Stimulated activated memory B cell treated with anti-CD40 and anti-IgM and Interleukin-4, amounts not matched to agents 10 μg/mL and 1 μg/mL and 100 μg/mL, for 72 hours (primary cell): Measurements from ENCODE around the gene GNG12.

Experiments used
- ATAC-seq: fragments of 150-1000 bp; cut with Tn5 transposase; 2 replicates; pipeline ENCODE4 v1.10.0; 2021
- H3K27ac Mint-ChIP-seq: one replicate; pipeline ENCODE4 v1.8.0; 2022; ENCODE audit warnings: mild to moderate bottlenecking, mixed read lengths
- H3K27me3 Mint-ChIP-seq: one replicate; pipeline ENCODE4 v1.8.0; 2022; ENCODE audit warnings: mixed read lengths
- H3K36me3 Mint-ChIP-seq: one replicate; pipeline ENCODE4 v1.8.0; 2022; ENCODE audit warnings: mixed read lengths
- H3K4me1 Mint-ChIP-seq: one replicate; pipeline ENCODE4 v1.8.0; 2022; ENCODE audit warnings: mixed read lengths
- H3K4me3 Mint-ChIP-seq: one replicate; pipeline ENCODE4 v1.8.0; 2022; ENCODE audit warnings: mild to moderate bottlenecking, moderate library complexity, mixed read lengths
- H3K9me3 Mint-ChIP-seq: one replicate; pipeline ENCODE4 v1.8.0; 2022; ENCODE audit warnings: mixed read lengths

The GNG12 gene

DNA sequence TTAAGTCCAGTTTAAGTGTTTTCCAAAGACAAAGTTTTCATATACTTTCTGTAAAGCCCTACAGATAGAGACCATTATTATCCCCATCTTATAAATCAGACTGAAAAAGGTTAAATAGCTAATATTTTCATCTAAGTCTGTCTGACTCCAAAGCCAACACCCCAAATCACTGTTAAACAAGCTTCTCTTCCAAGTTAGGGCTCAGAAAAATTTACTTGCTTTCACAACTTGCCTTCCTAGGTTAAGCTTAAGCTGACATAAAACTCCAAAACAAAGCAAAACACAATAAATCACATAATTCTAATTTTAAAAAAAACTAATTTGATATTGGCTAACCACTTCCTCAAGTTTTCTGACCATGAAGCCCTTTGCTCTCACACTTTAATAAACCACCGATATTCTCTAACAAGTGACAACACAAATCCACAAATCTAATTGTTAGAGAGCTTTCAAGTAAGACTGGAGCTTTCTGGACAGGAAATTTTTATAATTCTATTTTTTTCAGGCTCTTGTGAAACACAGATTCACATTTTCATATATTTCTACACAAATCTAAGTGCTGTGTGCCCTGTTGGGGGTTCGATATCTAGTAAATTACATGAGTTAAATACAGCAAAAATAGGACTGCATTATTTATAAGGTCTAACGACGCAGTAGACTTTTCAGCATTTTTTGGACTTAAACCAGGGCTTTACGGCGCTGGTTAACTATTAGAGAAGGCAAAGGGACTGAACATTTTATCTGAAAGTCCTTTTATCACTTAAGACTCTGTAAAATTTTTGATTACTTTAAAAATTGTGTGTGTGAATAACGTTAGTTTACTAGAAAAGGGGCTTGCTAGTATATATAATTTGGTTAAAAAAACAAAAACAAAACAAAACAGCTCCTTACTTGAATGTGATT is 2.1 kb downstream of the GNG12 start:
- no peak overlapping the region for H3K27ac Mint-ChIP-seq
- H3K4me3 Mint-ChIP-seq = no peak overlapping the region
- no peak for ATAC-seq
- H3K9me3 Mint-ChIP-seq = no peaks in the 10 kb centered on the region
- peaks cover 51% of the 10 kb centered on the region for H3K27me3 Mint-ChIP-seq
- no peaks in the 10 kb centered on the region for H3K36me3 Mint-ChIP-seq
- peaks cover 18% of the 10 kb centered on the region for H3K4me1 Mint-ChIP-seq

DNA sequence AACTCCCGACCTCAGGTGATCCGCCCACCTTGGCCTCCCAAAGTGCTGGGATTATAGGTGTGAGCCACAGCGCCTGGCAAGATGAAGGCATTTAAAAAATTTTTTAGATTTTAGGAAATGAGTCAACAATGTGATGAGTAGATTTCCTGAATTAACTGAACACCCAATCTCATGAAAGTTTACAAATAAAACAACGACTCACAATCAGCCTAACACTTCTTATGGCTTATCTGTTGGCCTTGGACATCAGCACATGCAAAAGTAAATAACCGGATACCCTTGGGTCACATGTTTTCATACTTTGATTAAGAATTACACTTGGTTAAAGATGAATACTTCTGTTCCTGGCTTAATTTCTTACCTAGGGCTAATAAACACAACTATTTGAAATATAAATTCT is 3.0 kb downstream of the GNG12 start:
- Mint-ChIP-seq H3K36me3 (no peaks in the 10 kb centered on the region), H3K4me3 (no peak overlapping the region), H3K27me3 (peaks cover 41% of the 10 kb centered on the region), H3K27ac (no peak overlapping the region), H3K9me3 (no peaks in the 10 kb centered on the region), H3K4me1 (peaks cover 18% of the 10 kb centered on the region)
- no peak for ATAC-seq

DNA sequence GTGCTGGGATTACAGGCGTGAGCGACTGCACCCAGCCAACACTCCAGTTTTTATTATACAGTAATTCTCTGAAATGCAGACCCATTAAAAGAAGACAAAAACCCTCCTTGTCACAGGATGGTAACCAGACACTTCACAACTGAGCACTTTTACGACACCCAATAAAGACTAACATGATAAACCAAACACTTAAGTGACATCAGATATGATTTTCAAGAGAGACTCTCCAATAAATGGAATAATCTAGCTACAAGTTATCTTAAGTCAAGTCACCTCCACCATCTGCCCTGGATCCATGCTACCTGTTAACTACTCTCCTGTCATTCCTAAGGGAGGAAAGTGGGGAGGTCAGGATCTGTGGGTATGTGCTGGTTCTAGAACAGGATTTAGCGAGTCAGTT is 5.6 kb downstream of the GNG12 start:
- Mint-ChIP-seq H3K4me1 (peaks cover 13% of the 10 kb centered on the region), H3K9me3 (no peaks in the 10 kb centered on the region), H3K36me3 (no peaks in the 10 kb centered on the region), H3K27me3 (peaks cover 44% of the 10 kb centered on the region), H3K27ac (no peak overlapping the region), H3K4me3 (no peak overlapping the region)
- no peak for ATAC-seq

DNA sequence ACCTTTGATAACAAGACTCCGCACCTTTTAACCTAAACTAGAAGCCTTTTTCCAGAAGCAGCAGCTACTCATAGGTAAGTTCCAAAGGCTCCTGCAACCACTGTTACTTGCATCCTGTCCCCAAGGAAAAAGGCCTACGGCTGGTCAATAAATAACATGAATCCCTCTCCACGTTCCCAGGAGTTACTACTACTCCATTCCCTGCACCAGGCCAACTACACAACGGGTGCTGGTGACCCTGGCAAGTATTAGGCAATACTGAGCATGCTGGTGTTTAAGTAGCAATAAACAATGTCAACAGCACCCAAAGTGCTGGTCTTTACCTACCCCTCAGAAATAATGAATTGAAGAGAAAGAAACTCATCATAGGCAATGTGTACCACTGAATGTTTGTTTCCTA is 7.7 kb downstream of the GNG12 start:
- no peak for ATAC-seq
- no peak overlapping the region for H3K4me3 Mint-ChIP-seq
- peaks cover 23% of the 10 kb centered on the region for H3K27me3 Mint-ChIP-seq
- no peaks in the 10 kb centered on the region for H3K36me3 Mint-ChIP-seq
- no peak overlapping the region for H3K27ac Mint-ChIP-seq
- H3K9me3 Mint-ChIP-seq = no peaks in the 10 kb centered on the region
- no peaks in the 10 kb centered on the region for H3K4me1 Mint-ChIP-seq

DNA sequence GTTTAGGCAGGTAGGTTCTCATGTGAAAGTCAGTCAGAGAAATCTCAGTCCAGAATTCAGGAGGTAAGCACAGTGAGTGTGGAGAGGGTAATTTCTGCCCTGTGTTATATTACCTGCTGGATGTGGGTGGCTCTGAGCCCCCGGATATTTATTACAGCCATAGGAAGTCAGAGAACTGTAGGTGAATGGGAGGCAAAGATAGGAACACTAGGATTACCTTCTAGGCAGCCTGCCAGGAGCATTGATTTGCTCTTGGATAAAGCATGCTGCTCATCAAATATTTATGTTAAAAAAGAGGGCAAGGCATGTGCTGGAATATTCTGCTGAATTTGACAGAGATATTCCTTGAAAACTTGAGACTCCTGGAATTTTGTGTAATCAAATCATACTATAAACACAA is 8.5 kb downstream of the GNG12 start:
- Mint-ChIP-seq H3K9me3 (no peaks in the 10 kb centered on the region), H3K4me3 (no peak overlapping the region), H3K36me3 (no peaks in the 10 kb centered on the region), H3K27me3 (peaks cover 19% of the 10 kb centered on the region), H3K4me1 (no peaks in the 10 kb centered on the region), H3K27ac (no peak overlapping the region)
- no peak for ATAC-seq

DNA sequence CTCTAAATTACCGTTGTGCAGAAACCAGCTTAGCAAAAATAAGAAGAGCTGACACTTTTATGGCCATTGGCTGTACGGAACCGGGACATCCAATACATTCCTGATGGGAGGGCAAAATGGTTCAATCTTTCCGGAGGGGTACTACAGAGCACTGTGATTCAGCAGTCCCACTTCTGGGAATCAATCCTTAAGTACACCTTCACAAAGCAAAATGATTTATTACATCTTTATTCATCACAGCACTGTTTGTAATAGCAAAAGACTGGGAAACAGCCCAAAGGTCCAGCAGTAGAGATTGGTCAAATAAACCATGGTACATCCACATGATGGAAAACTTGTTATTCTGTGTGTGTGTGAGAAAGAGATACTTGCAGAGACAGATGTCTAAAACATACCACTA is 9.7 kb downstream of the GNG12 start:
- Mint-ChIP-seq H3K27me3 (peaks cover 29% of the 10 kb centered on the region), H3K4me3 (no peak overlapping the region), H3K36me3 (no peaks in the 10 kb centered on the region), H3K27ac (no peak overlapping the region), H3K4me1 (no peaks in the 10 kb centered on the region), H3K9me3 (no peaks in the 10 kb centered on the region)
- ATAC-seq = no peak

DNA sequence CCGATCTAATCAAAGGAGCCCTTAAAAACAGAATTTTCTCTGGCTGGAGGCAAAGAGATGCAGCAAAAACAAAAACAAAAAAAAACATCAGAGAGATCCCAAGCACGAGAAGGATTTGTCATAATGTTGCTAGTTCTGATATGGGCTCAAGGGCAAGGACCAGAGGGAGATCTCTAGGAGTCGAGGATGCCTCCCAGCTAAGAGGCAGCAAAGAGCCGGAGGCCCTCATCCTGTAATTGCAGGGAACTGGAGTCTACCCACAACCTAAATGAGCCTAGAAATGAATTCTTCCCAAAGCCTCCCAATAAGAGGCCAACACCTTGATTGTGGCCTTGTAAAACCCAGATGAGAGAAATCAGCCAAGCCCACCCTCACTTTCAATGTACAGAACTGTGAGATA is 12.0 kb downstream of the GNG12 start:
- H3K27me3 Mint-ChIP-seq = peaks cover 52% of the 10 kb centered on the region
- no peaks in the 10 kb centered on the region for H3K4me1 Mint-ChIP-seq
- H3K4me3 Mint-ChIP-seq = no peak overlapping the region
- H3K27ac Mint-ChIP-seq = no peak overlapping the region
- ATAC-seq = no peak
- no peaks in the 10 kb centered on the region for H3K9me3 Mint-ChIP-seq
- no peaks in the 10 kb centered on the region for H3K36me3 Mint-ChIP-seq

DNA sequence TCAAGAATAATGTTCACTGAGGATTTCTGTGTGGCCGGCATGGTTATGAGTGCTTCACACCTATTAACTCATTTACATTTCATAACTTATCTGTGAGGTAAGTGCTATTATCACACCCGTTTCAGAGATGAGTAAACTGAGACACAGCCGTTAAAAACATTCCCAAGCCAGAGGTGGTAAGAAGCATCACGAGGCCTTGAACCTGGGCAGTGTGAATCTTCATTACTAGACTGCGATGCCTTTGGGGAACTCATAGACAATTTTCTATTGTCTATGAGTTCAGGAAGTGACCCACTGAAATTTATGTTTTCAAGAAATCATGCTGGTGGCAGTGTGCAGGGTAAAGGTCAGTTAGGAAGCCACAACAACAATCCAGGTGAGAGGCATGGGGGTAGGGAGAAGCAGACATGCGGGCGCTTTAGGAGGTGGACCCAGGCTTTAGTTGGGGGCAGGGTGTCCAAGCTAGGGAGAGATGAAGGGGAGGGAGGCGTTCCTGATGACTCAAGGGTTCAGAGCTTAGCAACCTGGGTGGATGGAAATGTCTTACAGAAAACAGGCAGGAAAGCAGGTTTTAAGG is 14.5 kb downstream of the GNG12 start:
- H3K4me3 Mint-ChIP-seq = no peak overlapping the region
- H3K9me3 Mint-ChIP-seq = no peaks in the 10 kb centered on the region
- H3K27me3 Mint-ChIP-seq = peaks cover 51% of the 10 kb centered on the region
- H3K36me3 Mint-ChIP-seq = no peaks in the 10 kb centered on the region
- H3K4me1 Mint-ChIP-seq = no peaks in the 10 kb centered on the region
- no peak overlapping the region for H3K27ac Mint-ChIP-seq
- no peak for ATAC-seq

DNA sequence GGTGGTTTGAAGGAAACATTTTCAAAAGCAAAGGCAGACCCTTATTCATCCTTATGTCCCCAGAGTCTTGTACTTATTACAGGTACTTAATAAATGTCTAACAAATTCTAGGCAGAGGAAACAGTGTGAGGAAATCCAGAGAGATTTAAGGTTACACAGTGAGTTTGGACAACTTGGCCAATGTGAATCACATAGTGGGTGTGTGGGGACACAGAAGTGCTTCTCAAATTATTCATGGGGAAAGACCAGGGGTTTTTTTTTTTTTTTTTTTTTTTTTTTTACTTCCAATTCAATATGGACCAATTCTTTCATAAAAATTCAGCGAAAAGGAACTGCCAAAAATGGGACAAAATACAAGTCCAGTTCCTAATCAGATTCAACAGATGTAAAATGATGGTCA is 15.1 kb downstream of the GNG12 start:
- Mint-ChIP-seq H3K4me3 (no peak overlapping the region), H3K4me1 (no peaks in the 10 kb centered on the region), H3K27me3 (peaks cover 47% of the 10 kb centered on the region), H3K27ac (no peak overlapping the region), H3K9me3 (no peaks in the 10 kb centered on the region), H3K36me3 (no peaks in the 10 kb centered on the region)
- no peak for ATAC-seq

DNA sequence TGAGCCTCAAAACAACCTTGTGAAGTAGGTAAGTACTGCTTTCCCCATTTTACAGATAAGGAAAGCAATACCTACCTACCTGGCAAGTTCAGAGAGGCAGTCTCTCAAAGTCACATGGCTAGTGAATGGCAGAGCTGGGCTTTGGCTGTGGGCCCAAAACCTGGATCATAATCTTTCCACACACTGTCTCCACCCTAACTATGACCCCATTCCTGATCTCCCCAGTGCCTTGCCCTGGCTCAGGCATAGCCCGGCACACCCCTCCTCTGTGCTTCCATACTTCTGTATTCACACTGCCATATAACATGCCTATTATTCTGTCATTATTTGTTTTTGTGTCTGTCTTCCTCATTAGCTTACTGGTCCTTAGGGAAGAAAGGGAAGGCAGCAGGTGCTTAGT is 15.9 kb downstream of the GNG12 start:
- Mint-ChIP-seq H3K36me3 (no peaks in the 10 kb centered on the region), H3K4me3 (no peak overlapping the region), H3K4me1 (no peaks in the 10 kb centered on the region), H3K9me3 (no peaks in the 10 kb centered on the region), H3K27me3 (peaks cover 47% of the 10 kb centered on the region), H3K27ac (no peak overlapping the region)
- ATAC-seq = no peak

DNA sequence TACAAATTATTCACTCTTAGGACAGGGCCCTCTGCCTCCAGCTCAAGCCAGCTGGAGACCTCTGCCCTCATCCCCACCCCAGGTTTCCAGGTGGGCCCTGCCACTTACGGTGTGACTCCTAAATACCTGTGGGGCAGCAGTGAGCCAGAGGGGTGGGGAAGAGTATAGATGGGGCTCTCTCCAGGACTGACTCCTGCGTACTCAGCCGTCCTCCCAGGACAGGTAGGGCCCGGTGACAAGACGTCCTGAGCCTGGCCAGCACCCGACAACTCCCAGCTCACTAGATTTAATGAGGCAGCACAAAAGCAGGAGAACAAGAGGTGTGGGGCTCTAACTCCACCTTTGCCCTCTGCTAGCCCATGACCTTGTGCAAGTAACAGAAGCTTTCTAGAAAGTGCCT is 16.8 kb downstream of the GNG12 start:
- no peaks in the 10 kb centered on the region for H3K9me3 Mint-ChIP-seq
- H3K27ac Mint-ChIP-seq = no peak overlapping the region
- H3K4me1 Mint-ChIP-seq = no peaks in the 10 kb centered on the region
- H3K27me3 Mint-ChIP-seq = peaks cover 47% of the 10 kb centered on the region
- H3K4me3 Mint-ChIP-seq = no peak overlapping the region
- H3K36me3 Mint-ChIP-seq = no peaks in the 10 kb centered on the region
- peak; percentile 50 for ATAC-seq

DNA sequence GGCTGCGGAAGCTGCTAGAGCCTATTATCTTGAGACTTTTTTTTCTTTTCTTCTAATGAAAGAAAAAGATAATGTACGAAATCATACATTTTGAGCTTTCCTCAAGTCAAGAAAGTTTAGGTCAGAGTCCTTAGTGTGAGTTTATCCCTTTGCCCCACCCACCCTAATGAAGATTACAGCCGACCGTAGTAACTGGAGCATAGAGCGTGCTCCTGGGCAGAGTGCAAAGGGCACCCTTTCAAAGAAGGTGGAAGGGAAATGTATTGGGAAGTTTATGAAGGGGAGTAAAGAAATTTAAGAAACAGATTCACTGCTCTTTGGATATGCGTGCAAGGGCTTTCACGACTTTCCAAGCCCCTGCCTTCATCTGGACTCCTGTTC is 17.2 kb downstream of the GNG12 start:
- Mint-ChIP-seq H3K27me3 (peaks cover 47% of the 10 kb centered on the region), H3K9me3 (no peaks in the 10 kb centered on the region)
- ATAC-seq = no peak

DNA sequence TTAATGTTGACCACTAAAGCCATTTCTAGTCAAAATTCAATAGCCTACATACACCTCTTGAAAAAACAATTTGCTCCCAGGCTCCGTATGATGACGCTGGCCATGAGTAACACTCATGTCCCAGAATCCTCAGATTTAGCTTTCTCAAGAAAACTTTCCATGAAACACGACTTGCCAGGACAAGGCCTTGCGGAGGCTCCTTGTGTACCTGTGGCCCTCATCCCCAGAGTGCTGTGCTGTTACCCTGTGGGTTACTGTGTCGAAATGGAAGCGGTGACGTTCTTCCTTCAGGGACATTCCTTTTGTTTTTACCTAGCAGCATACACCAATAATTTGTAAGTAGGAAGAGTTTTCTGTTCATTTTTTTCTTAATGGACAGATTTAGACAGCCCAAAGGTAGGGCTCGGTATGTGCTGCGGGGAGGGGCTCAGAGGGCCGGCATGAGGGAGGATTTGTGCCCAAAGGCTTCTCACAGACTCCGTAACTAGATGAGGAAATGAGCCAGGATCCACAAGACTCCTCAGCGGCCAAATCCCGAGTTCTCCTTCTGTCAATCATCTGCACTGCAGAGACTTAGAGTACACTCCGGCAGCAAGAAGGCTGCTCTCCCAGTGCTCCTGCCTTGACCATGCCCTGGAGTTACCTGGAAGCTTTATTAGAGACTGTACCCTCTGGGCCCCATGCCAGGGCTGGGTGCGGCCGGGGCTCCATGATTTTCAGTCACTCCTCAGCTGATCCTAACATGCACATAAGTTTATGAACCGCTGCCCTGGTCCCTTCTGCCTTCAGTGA is 17.8 kb downstream of the GNG12 start:
- Mint-ChIP-seq H3K9me3 (no peaks in the 10 kb centered on the region), H3K36me3 (no peaks in the 10 kb centered on the region), H3K4me1 (no peaks in the 10 kb centered on the region), H3K4me3 (no peak overlapping the region), H3K27ac (no peak overlapping the region), H3K27me3 (peaks cover 47% of the 10 kb centered on the region)
- ATAC-seq = no peak

More for the DNA sequence above, 17.2 kb downstream of the GNG12 start:
- Mint-ChIP-seq H3K36me3 (no peaks in the 10 kb centered on the region), H3K4me1 (no peaks in the 10 kb centered on the region), H3K4me3 (no peak overlapping the region), H3K27ac (no peak overlapping the region)

DNA sequence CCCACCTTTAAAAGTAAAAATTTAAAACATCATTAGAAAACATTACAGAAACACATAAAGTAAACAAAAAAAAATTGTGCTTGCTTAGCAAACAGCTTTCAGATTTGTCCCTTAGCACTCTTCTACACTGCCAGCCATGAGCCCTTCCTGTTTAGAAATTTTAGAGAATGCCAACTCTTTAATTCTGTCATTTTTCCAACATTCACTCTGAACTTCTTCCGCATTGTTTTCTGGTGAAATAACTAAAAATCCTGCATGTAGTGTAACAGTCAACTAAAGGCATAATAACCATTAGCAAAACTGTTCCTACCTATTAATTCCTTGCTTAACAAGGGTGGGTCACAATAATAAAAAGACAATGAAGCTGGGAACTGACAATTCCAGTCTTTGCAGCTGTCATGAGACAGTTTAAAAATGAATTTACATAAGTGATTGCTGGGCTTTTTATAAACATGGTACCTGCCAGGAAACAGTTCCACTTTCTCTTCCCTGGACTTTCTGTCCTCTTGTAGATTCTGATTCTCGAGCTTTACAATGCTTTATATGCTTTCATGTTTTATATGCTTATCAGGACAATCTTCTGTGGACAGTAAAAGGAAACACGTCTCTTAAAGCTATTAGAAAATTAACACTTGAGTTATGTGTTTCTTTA is 19.0 kb downstream of the GNG12 start:
- Mint-ChIP-seq H3K36me3 (no peaks in the 10 kb centered on the region), H3K4me1 (no peaks in the 10 kb centered on the region), H3K27me3 (peaks cover 37% of the 10 kb centered on the region), H3K27ac (no peak overlapping the region), H3K4me3 (no peak overlapping the region), H3K9me3 (no peaks in the 10 kb centered on the region)
- no peak for ATAC-seq

DNA sequence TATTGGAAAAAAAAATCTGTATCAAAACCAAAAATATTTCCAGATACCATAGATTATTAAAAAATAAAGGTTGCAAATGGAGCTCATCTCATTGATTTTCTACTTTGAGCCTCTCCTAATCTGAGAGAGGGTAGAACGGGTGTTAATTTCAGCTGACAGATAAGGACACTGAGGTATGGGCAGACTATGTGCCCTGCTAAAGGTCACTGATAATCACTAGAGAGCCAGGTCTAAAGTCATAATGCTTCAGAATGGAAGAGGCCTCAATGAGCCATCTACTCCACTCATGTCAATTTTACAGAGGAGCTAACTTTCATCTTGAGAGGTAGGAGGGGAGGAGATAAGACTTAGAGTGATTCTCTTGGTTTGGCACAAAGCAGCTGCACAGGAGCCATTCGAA is 21.0 kb downstream of the GNG12 start:
- no peak overlapping the region for H3K4me3 Mint-ChIP-seq
- no peak overlapping the region for H3K27ac Mint-ChIP-seq
- no peaks in the 10 kb centered on the region for H3K9me3 Mint-ChIP-seq
- ATAC-seq = no peak
- no peaks in the 10 kb centered on the region for H3K36me3 Mint-ChIP-seq
- no peaks in the 10 kb centered on the region for H3K4me1 Mint-ChIP-seq
- H3K27me3 Mint-ChIP-seq = peaks cover 16% of the 10 kb centered on the region
